PC-9 (cell line): ENCODE data around the gene MCC.

Experiments
- EZH2 ChIP-seq: fragments of 200-600 bp; sonication (generic); IDR thresholded peaks from 2 replicates; pipeline ENCODE4 v1.8.0; 2017; ENCODE audit warnings: antibody characterized with exemption, low read depth
- TF ChIP-seq, protein P1 (sequence below): fragments of 200-600 bp; sonication (generic); conservative IDR thresholded peaks from 2 replicates; pipeline ENCODE4 v1.6.1; 2017; ENCODE audit warnings: mixed run types, antibody characterized with exemption, mild to moderate bottlenecking, moderate library complexity

DNA sequence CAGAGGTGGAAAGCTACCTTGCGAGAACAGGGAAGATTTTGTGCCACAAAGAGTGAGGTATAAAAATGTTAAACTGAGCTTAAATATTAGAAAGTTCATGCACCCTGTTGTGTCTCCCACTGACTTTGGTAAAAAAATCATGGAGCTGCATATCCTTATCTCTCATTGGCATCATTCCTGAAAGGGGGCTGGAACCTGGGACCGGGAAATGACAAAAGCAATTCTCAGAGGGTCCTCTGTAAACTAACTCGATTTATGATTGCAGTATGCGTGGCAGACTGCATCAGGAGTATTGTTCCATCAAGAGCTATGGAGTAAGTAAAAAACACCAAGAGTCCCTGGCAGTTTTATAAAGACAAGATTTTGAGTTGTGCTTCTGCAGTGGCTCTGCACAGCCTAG is 362.9 kb downstream of the MCC start:
- TF ChIP-seq, protein P1, sequence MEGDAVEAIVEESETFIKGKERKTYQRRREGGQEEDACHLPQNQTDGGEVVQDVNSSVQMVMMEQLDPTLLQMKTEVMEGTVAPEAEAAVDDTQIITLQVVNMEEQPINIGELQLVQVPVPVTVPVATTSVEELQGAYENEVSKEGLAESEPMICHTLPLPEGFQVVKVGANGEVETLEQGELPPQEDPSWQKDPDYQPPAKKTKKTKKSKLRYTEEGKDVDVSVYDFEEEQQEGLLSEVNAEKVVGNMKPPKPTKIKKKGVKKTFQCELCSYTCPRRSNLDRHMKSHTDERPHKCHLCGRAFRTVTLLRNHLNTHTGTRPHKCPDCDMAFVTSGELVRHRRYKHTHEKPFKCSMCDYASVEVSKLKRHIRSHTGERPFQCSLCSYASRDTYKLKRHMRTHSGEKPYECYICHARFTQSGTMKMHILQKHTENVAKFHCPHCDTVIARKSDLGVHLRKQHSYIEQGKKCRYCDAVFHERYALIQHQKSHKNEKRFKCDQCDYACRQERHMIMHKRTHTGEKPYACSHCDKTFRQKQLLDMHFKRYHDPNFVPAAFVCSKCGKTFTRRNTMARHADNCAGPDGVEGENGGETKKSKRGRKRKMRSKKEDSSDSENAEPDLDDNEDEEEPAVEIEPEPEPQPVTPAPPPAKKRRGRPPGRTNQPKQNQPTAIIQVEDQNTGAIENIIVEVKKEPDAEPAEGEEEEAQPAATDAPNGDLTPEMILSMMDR = no peak
- TF ChIP-seq EZH2 = no peak
